ENCODE results near the gene ERC1.
"Not testable (repeated sequence)": the region's sequence is repeated elsewhere in the genome, so short reads cannot be mapped to it uniquely, and the experiment has no call there.

GRCh38 chr12:1099618-1100017 lies 108.6 kb downstream of the ERC1 start:
- TF ChIP-seq CTCF (IDR thresholded peaks at IDR 0.05; ENCODE audit: insufficient read depth, low read length); POLR2AphosphoS5 (IDR thresholded peaks at IDR 0.05; ENCODE audit: low read depth); REST (IDR thresholded peaks at IDR 0.05; ENCODE audit: insufficient replicate concordance, low read depth); GABPA (IDR thresholded peaks at IDR 0.05; ENCODE audit: low read depth); SPI1 (IDR thresholded peaks at IDR 0.05; ENCODE audit: borderline replicate concordance, low read depth): not testable (repeated sequence)
